Measurements from ENCODE around the gene KDM1A. TPM values are rescaled to one million over a fixed set of nuclear protein-coding genes. Genes with fewer than 3 reads are reported as not detected.

The KDM1A gene
- total RNA-seq, 1 experiment from 2014 or later, result 143 TPM

Other genes starting within 250 kb of the KDM1A start
- not detected in 2 replicates for gene LACTBL1, start 46.6 kb upstream of the KDM1A start, total RNA-seq (2014; rRNA removed; shearing (Covaris generic))
- not detected in 2 replicates for gene TEX46, start 3.6 kb upstream of the KDM1A start, total RNA-seq (2014; rRNA removed; shearing (Covaris generic))
- 24.2 and 33.9 TPM in 2 replicates for gene LUZP1, start 149.4 kb downstream of the KDM1A start, total RNA-seq (2014; rRNA removed; shearing (Covaris generic))
- gene HTR1D, start 198.0 kb downstream of the KDM1A start, total RNA-seq (2014; rRNA removed; shearing (Covaris generic)), result 0.22 and 0.39 TPM in 2 replicates

All from M059J (cell line).